DOHH2 (cell line): ENCODE data around the gene AUTS2.

Experiments
- H3F3A ChIP-seq: fragments of 200-600 bp; sonication (generic), shearing (Covaris generic); 2 replicates; pipeline ENCODE4 v1.6.0; 2016; ENCODE audit warnings: antibody characterized with exemption, mild to moderate bottlenecking; ENCODE audit not compliant: control insufficient read depth, insufficient read depth
- H3K27ac ChIP-seq: fragments of 200-600 bp; sonication (generic); 2 replicates; pipeline ENCODE4 v1.5.1; 2014; ENCODE audit warnings: low read depth, mild to moderate bottlenecking, low read length, moderate library complexity
- H3K27me3 ChIP-seq: fragments of 200-600 bp; sonication (generic); 2 replicates; pipeline ENCODE4 v1.6.1; 2014; ENCODE audit warnings: mild to moderate bottlenecking, low read length, mixed read lengths; ENCODE audit not compliant: control insufficient read depth
- H3K36me3 ChIP-seq: fragments of 200-600 bp; sonication (generic); 2 replicates; pipeline ENCODE4 v1.6.1; 2014; ENCODE audit warnings: mild to moderate bottlenecking, low read length, moderate library complexity, mixed read lengths; ENCODE audit not compliant: control insufficient read depth
- H3K4me1 ChIP-seq: fragments of 200-600 bp; sonication (generic); 2 replicates; pipeline ENCODE4 v1.6.1; 2014; ENCODE audit warnings: mild to moderate bottlenecking, low read length, mixed read lengths; ENCODE audit not compliant: control insufficient read depth
- H3K4me2 ChIP-seq: fragments of 200-600 bp; sonication (generic); 2 replicates; pipeline ENCODE4 v1.6.0; 2014; ENCODE audit warnings: mild to moderate bottlenecking, low read length, moderate library complexity
- H3K4me3 ChIP-seq: fragments of 200-600 bp; sonication (generic); 2 replicates; pipeline ENCODE4 v1.5.1; 2014; ENCODE audit warnings: mild to moderate bottlenecking, low read length, mixed read lengths
- H3K79me2 ChIP-seq: fragments of 200-600 bp; sonication (generic); 2 replicates; pipeline ENCODE4 v1.6.1; 2014; ENCODE audit warnings: mild to moderate bottlenecking, low read length, mixed read lengths; ENCODE audit not compliant: control insufficient read depth
- H3K9me2 ChIP-seq: fragments of 200-600 bp; sonication (generic); replicated peaks from 2 replicates; pipeline ENCODE4 v1.6.1; 2014; ENCODE audit warnings: mild to moderate bottlenecking, low read length, mixed read lengths; ENCODE audit not compliant: control insufficient read depth
- H3K9me3 ChIP-seq: fragments of 200-600 bp; sonication (generic); 2 replicates; pipeline ENCODE4 v1.6.1; 2014; ENCODE audit warnings: antibody characterized with exemption, low read length, mixed read lengths; ENCODE audit not compliant: control insufficient read depth, insufficient read depth
- H4K20me1 ChIP-seq: fragments of 200-600 bp; sonication (generic); 2 replicates; pipeline ENCODE4 v1.6.0; 2014; ENCODE audit warnings: low read depth, mild to moderate bottlenecking, antibody characterized with exemption, low read length, moderate library complexity; ENCODE audit not compliant: control insufficient read depth, insufficient read depth
- CTCF ChIP-seq: fragments of 200-600 bp; sonication (generic); IDR thresholded peaks from one replicate; pipeline ENCODE4 v1.5.1; 2014; ENCODE audit warnings: antibody characterized with exemption, mild to moderate bottlenecking, low read depth, low read length; ENCODE audit not compliant: poor library complexity, severe bottlenecking
- EZH2phosphoT487 ChIP-seq: fragments of 200-600 bp; sonication (generic); IDR thresholded peaks from 2 replicates; pipeline ENCODE4 v1.6.1; 2017; ENCODE audit warnings: borderline replicate concordance, mild to moderate bottlenecking, antibody characterized with exemption, low read length, moderate library complexity, mixed read lengths

The AUTS2 gene

GRCh38 chr7:70707823-70708243 is 1109.6 kb downstream of the AUTS2 start:
- Histone ChIP-seq H3K79me2 (peaks cover 92% of the 10 kb centered on the region), H3K9me2 (no peaks in the 10 kb centered on the region), H3F3A (no peaks in the 10 kb centered on the region), H3K27ac (no peak overlapping the region), H3K4me1 (no peaks in the 10 kb centered on the region), H4K20me1 (peaks cover 22% of the 10 kb centered on the region; the same call in 1 of the 2 replicates), H3K4me2 (no peak overlapping the region), H3K9me3 (no peaks in the 10 kb centered on the region), H3K4me3 (no peak overlapping the region), H3K27me3 (no peaks in the 10 kb centered on the region), H3K36me3 (peaks cover 41% of the 10 kb centered on the region)
- TF ChIP-seq EZH2phosphoT487 (no peak), CTCF (no peak)

- Histone ChIP-seq H3K4me2 (no peak overlapping the region), H4K20me1 (peaks cover 22% of the 10 kb centered on the region; the same call in 1 of the 2 replicates), H3K9me3 (no peaks in the 10 kb centered on the region), H3K27ac (no peak overlapping the region), H3K9me2 (no peaks in the 10 kb centered on the region), H3K4me3 (no peak overlapping the region), H3F3A (no peaks in the 10 kb centered on the region), H3K4me1 (no peaks in the 10 kb centered on the region), H3K79me2 (peaks cover 73% of the 10 kb centered on the region), H3K27me3 (no peaks in the 10 kb centered on the region), H3K36me3 (peaks cover 20% of the 10 kb centered on the region)
- TF ChIP-seq EZH2phosphoT487 (no peak), CTCF (no peak)
These were observed 1111.8 kb downstream of the AUTS2 start for GRCh38 chr7:70710011-70710480.

GRCh38 chr7:70710651-70711050 is 1112.4 kb downstream of the AUTS2 start:
- Histone ChIP-seq H3K9me2 (no peaks in the 10 kb centered on the region), H3K4me3 (no peak overlapping the region), H4K20me1 (peaks cover 20% of the 10 kb centered on the region; the same call in 1 of the 2 replicates), H3K27ac (no peak overlapping the region), H3K27me3 (no peaks in the 10 kb centered on the region), H3K4me2 (no peak overlapping the region), H3K4me1 (no peaks in the 10 kb centered on the region), H3K79me2 (peaks cover 68% of the 10 kb centered on the region), H3K9me3 (no peaks in the 10 kb centered on the region), H3K36me3 (peaks cover 14% of the 10 kb centered on the region), H3F3A (no peaks in the 10 kb centered on the region)
- no peak for TF ChIP-seq EZH2phosphoT487
- no peak for TF ChIP-seq CTCF
